H1 (cell line): ENCODE data around the gene SMYD3. TPM values are rescaled to one million over a fixed set of nuclear protein-coding genes. Genes with fewer than 3 reads are reported as not detected.
"Not testable (repeated sequence)": the region's sequence is repeated elsewhere in the genome, so short reads cannot be mapped to it uniquely, and the experiment has no call there.

Source experiments
- CTCF ChIA-PET: fragments of 300-600 bp; sonication (Branson Sonifier 250); formaldehyde crosslinking; loops from one replicate; lab custom pipeline; 2021; ENCODE audit not compliant: partially characterized antibody; lab: Charles Lee
- POLR2A ChIA-PET: fragments of 300-600 bp; sonication (Branson Sonifier 250); formaldehyde crosslinking; loops from one replicate; lab custom pipeline; 2021; ENCODE audit warnings: inconsistent platforms; ENCODE audit not compliant: partially characterized antibody; lab: Charles Lee
- DNase-seq, 2 experiments: peaks; one replicate each; pipeline versions ENCODE4 v3.0.0 to v3.0.0-alpha.2; 2010 to 2022; ENCODE audit warnings: low spot score in 2 of 2, low read depth in 1 of 2, mixed read lengths in 1 of 2
- FAIRE-seq: peaks from 2 replicates; lab custom pipeline; 2011; peaks lifted over from hg19 to GRCh38; lab: Jason Lieb, UNC
- H2AFZ ChIP-seq: 2 replicates; pipeline ENCODE4 v1.8.1; 2012; ENCODE audit warnings: low read length, inconsistent platforms
- H2AK5ac ChIP-seq: 2 replicates; pipeline ENCODE4 v1.6.1; 2013; ENCODE audit warnings: low read depth, low read length
- H2BK120ac ChIP-seq: replicated peaks from 2 replicates; pipeline ENCODE3; 2013; ENCODE audit warnings: low read depth, low read length, inconsistent platforms
- H2BK12ac ChIP-seq: 2 replicates; pipeline ENCODE4 v1.6.1; 2013; ENCODE audit warnings: low read depth, low read length
- H2BK15ac ChIP-seq: 2 replicates; pipeline ENCODE4 v1.6.1; 2013; ENCODE audit warnings: low read length
- H2BK20ac ChIP-seq: 2 replicates; pipeline ENCODE4 v1.6.1; 2013; ENCODE audit warnings: low read length
- H2BK5ac ChIP-seq: 2 replicates; pipeline ENCODE4 v1.6.1; 2013; ENCODE audit warnings: low read depth, low read length
- H3K14ac ChIP-seq: 2 replicates; pipeline ENCODE4 v1.6.1; 2013; ENCODE audit warnings: inconsistent platforms; ENCODE audit not compliant: insufficient read length
- H3K18ac ChIP-seq: 2 replicates; pipeline ENCODE4 v1.6.1; 2013; ENCODE audit warnings: low read length; ENCODE audit errors: extremely low read depth
- H3K23ac ChIP-seq: 2 replicates; pipeline ENCODE4 v1.6.1; 2013; ENCODE audit warnings: inconsistent platforms; ENCODE audit not compliant: insufficient read length
- H3K23me2 ChIP-seq: 2 replicates; pipeline ENCODE4 v1.6.1; 2013; ENCODE audit warnings: low read depth, low read length
- H3K27ac ChIP-seq: 2 replicates; pipeline ENCODE4 v1.6.1; 2011; ENCODE audit warnings: low read depth, low read length, inconsistent platforms
- H3K27me3 ChIP-seq, 4 experiments: replicated peaks in 1 of 4; 1 replicate in 1 of 4; 2 replicates in 3 of 4; pipeline versions ENCODE4 v1.6.1 to v1.8.1; 2011 to 2013; ENCODE audit warnings: low read length in 3 of 4, mild to moderate bottlenecking in 3 of 4, inconsistent platforms in 2 of 4, mixed read lengths in 2 of 4, moderate library complexity in 1 of 4; ENCODE audit not compliant: control insufficient read depth in 3 of 4, insufficient read depth in 3 of 4; ENCODE audit errors: extremely low read depth in 1 of 4
- H3K36me3 ChIP-seq, 4 experiments: 2 replicates each; pipeline versions ENCODE4 v1.6.1 to v1.8.1; 2011 to 2013; ENCODE audit warnings: mild to moderate bottlenecking in 4 of 4, low read length in 3 of 4, moderate library complexity in 2 of 4, control low read depth in 1 of 4, inconsistent platforms in 1 of 4; ENCODE audit not compliant: insufficient read depth in 4 of 4, control insufficient read depth in 2 of 4
- H3K4ac ChIP-seq: replicated peaks from 2 replicates; pipeline ENCODE3; 2013; ENCODE audit warnings: low read length, low read depth, mixed read lengths, inconsistent platforms; ENCODE audit not compliant: insufficient read length
- H3K4me1 ChIP-seq, 4 experiments: replicated peaks in 1 of 4; 1 replicate in 1 of 4; 2 replicates in 3 of 4; pipeline versions ENCODE4 v1.6.1 to v1.8.1; 2011 to 2013; ENCODE audit warnings: low read length in 3 of 4, inconsistent platforms in 2 of 4, mixed read lengths in 1 of 4; ENCODE audit not compliant: insufficient read depth in 4 of 4, control insufficient read depth in 3 of 4
- H3K4me2 ChIP-seq, 2 experiments: 2 replicates each; pipeline versions ENCODE4 v1.6.1 to v1.8.1; 2011 to 2013; ENCODE audit warnings: low read depth in 2 of 2, low read length in 2 of 2, control low read depth in 1 of 2, inconsistent platforms in 1 of 2, mild to moderate bottlenecking in 1 of 2; ENCODE audit not compliant: insufficient read depth in 1 of 2
- H3K4me3 ChIP-seq, 4 experiments: fragments of 200-600, 300-600 bp in 1 of 4; sonication (generic), shearing (Covaris generic), sonication (Bioruptor Twin) in 1 of 4; 2 replicates each; pipeline versions ENCODE4 v1.5.1 to v1.8.1; 2011 to 2016; ENCODE audit warnings: low read length in 4 of 4, low read depth in 3 of 4, control low read depth in 2 of 4, inconsistent platforms in 2 of 4, mild to moderate bottlenecking in 2 of 4, mixed read lengths in 1 of 4, moderate library complexity in 1 of 4; ENCODE audit not compliant: insufficient read depth in 2 of 4; ENCODE audit errors: extremely low read depth in 1 of 4
- H3K56ac ChIP-seq: replicated peaks from 2 replicates; pipeline ENCODE3; 2013; ENCODE audit warnings: low read depth, mild to moderate bottlenecking, mixed read lengths, low read length, inconsistent platforms; ENCODE audit not compliant: insufficient read length
- H3K79me1 ChIP-seq: 2 replicates; pipeline ENCODE4 v1.6.1; 2013; ENCODE audit warnings: low read depth, low read length, control low read depth
- H3K79me2 ChIP-seq, 2 experiments: 2 replicates each; pipeline versions ENCODE4 v1.6.1 to v1.8.1; 2012 to 2013; ENCODE audit warnings: low read length in 2 of 2, mild to moderate bottlenecking in 2 of 2, inconsistent platforms in 1 of 2; ENCODE audit not compliant: insufficient read depth in 2 of 2, control insufficient read depth in 1 of 2
- H3K9ac ChIP-seq, 4 experiments: replicated peaks in 1 of 4; 1 replicate in 1 of 4; 2 replicates in 3 of 4; pipeline versions ENCODE4 v1.6.1 to v1.8.1; 2011 to 2013; ENCODE audit warnings: low read depth in 3 of 4, low read length in 3 of 4, control low read depth in 2 of 4, mild to moderate bottlenecking in 2 of 4, moderate library complexity in 2 of 4, inconsistent platforms in 1 of 4; ENCODE audit errors: extremely low read depth in 1 of 4
- H3K9me3 ChIP-seq, 2 experiments: 2 replicates each; pipeline versions ENCODE4 v1.6.1 to v1.8.1; 2012 to 2013; ENCODE audit warnings: mild to moderate bottlenecking in 2 of 2, moderate library complexity in 2 of 2, control low read depth in 1 of 2, inconsistent platforms in 1 of 2, low read depth in 1 of 2, low read length in 1 of 2, mixed read lengths in 1 of 2; ENCODE audit not compliant: insufficient read depth in 2 of 2
- H4K20me1 ChIP-seq, 2 experiments: replicated peaks in 1 of 2; 2 replicates each; pipeline versions ENCODE3 to v1.8.1; 2011 to 2013; ENCODE audit warnings: inconsistent platforms in 2 of 2, low read length in 2 of 2, mild to moderate bottlenecking in 1 of 2; ENCODE audit not compliant: insufficient read depth in 2 of 2, control insufficient read depth in 1 of 2
- H4K5ac ChIP-seq: 2 replicates; pipeline ENCODE4 v1.6.1; 2013; ENCODE audit warnings: low read length, low read depth, mixed read lengths, inconsistent platforms; ENCODE audit not compliant: insufficient read length
- H4K8ac ChIP-seq: 2 replicates; pipeline ENCODE4 v1.8.0; 2013; ENCODE audit warnings: mild to moderate bottlenecking, moderate library complexity, low read length, inconsistent platforms; ENCODE audit not compliant: insufficient read depth; ENCODE audit errors: extremely low read depth
- H4K91ac ChIP-seq: replicated peaks from 2 replicates; pipeline ENCODE3; 2013; ENCODE audit warnings: low read length, mixed read lengths, inconsistent platforms; ENCODE audit not compliant: insufficient read length
- WGBS, 2 experiments: shearing (Covaris generic) in 1 of 2; methylation state at CpG; one replicate each; pipeline versions ENCODE4 v1.1.6 to v1.1.7; 2013 to 2015; ENCODE audit warnings: low lambda C conversion rate in 2 of 2, mixed read lengths in 2 of 2, inconsistent platforms in 1 of 2, low coverage in 1 of 2, missing lambda C conversion rate in 1 of 2; ENCODE audit not compliant: insufficient replicate concordance in 2 of 2, insufficient coverage in 1 of 2, insufficient read length in 1 of 2; ENCODE audit errors: extremely low coverage in 1 of 2, missing lambda C conversion rate in 1 of 2; 5-methylcytosine and 5-hydroxymethylcytosine counted together
- polyA plus RNA-seq, 7 experiments: library from polyadenylated mRNA; depleted of rRNA in 3 of 7; stranded (reverse) in 5 of 7; unstranded in 2 of 7; fragments of >200 nt in 5 of 7; fragments of 200-250 nt in 2 of 7; gene quantifications; 1 replicate in 5 of 7; 2 replicates in 1 of 7; 4 replicates in 1 of 7; pipeline versions ENCODE4 v1.2.1 to v1.2.3, GENCODE V29; 2011 to 2013; ENCODE audit warnings: missing spikeins in 2 of 7, mixed read lengths in 2 of 7
- total RNA-seq: library from RNA; stranded (reverse); fragmentation: NEBNext Ultra II Directional; extraction: Animal tissue kit (Norgen Biotek cat#: 25700); gene quantifications from 2 replicates; pipeline ENCODE4 v1.2.1, GENCODE V29; 2021

The SMYD3 gene
- total and polyA plus RNA-seq, 2 of the 8 experiments (the other 6 are each of a cell fraction or from before 2014, with no cell fraction given) = 17.3 to 25.4 TPM

DNA sequence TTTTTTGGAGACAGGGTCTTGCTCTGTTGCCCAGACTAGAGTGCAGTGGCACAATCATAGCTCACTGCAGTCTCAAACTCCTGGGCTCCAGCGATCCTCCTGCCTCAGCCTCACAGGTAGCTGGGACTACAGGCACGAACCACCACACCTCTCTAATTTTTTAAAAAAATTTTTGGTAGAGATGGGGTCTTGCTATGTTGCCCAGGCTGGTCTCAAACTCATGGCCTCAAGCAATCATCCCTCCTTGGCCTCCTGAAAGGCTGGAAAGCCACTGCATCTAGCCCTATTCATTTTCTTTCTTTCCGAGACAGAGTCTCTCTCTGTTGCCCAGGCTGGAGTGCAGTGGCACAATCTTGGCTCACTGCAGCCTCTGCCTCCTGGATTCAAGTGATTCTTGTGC is 793.1 kb downstream of the SMYD3 start:
- H3K23me2 ChIP-seq, H3K79me1 ChIP-seq, H3K4me3 ChIP-seq, H3K56ac ChIP-seq, DNase-seq, H3K4ac ChIP-seq, H3K23ac ChIP-seq, H3K79me2 ChIP-seq, POLR2A ChIA-PET, H2BK15ac ChIP-seq, H3K4me1 ChIP-seq, H2BK20ac ChIP-seq, H2AFZ ChIP-seq, H3K9me3 ChIP-seq, H3K36me3 ChIP-seq, H4K8ac ChIP-seq, H3K4me2 ChIP-seq, H3K18ac ChIP-seq, H2BK5ac ChIP-seq, H3K27ac ChIP-seq, H3K27me3 ChIP-seq, FAIRE-seq, H4K91ac ChIP-seq, H3K9ac ChIP-seq, H3K14ac ChIP-seq, H2BK120ac ChIP-seq, H2AK5ac ChIP-seq, H4K5ac ChIP-seq, H2BK12ac ChIP-seq, H4K20me1 ChIP-seq: not testable (repeated sequence)
- WGBS, 2 experiments = 87% methylated on average over 3 of the region's 3 CpGs; no CpG with 5 or more reads in 1 of the 2 experiments
- CTCF ChIA-PET = interaction anchor here (1.1 to 1.4 kb wide), 3 partner anchors 20 to 85 kb away, joined by 3 to 5 read pairs (median 4); no protein-coding TSS in a partner anchor
